Uterus (tissue), 2 donors: ENCODE data around the gene PIK3R3.

Experiments
- CTCF ChIP-seq, 4 experiments: fragments of 200-600 bp in 2 of 4; fragments of 450-650 bp in 2 of 4; sonication (generic) in 2 of 4; IDR thresholded peaks; one replicate each; pipeline ENCODE4 v1.5.1; 2016 to 2019; ENCODE audit warnings: antibody characterized with exemption in 4 of 4, mild to moderate bottlenecking in 2 of 4, moderate library complexity in 1 of 4
- POLR2A ChIP-seq, 2 donors: fragments of 450-650 bp; IDR thresholded peaks; one replicate each; pipeline ENCODE4 v1.6.1; 2016; ENCODE audit warnings: antibody characterized with exemption in 2 of 2, mild to moderate bottlenecking in 1 of 2, moderate library complexity in 1 of 2

DNA sequence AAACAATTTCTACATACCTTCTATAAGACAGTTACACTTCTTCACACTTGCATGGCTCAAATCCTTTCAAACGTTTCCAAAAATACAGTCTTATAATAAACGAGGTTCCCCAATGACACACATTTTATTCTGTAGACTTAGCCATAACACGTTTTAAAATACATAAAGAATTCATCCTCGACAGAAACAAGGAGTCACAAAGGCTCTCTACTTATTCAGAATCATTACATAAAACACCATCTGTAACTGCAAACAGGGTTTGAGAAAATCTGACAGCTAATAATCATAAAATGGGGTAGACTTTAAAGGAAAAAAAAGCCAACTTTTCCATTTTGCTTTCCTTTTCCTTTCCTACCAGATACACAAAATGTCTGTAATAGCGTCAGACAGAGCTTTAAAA is 1.8 kb downstream of the PIK3R3 start:
- TF ChIP-seq CTCF (IDR thresholded peaks at IDR 0.05): no peak
- TF ChIP-seq POLR2A (IDR thresholded peaks at IDR 0.05): no peak
